RWPE2 (cell line): Measurements from ENCODE around the gene ALG2.

ENCODE experiments used
- ATAC-seq: fragments of 200-7000 bp; cut with Tn5 transposase; 3 replicates; pipeline ENCODE4 v1.9.1; 2021; ENCODE audit warnings: low read depth
- DNase-seq: peaks from one replicate; pipeline ENCODE4 v3.0.0-alpha.2; 2020; ENCODE audit warnings: low spot score
- H3K27ac ChIP-seq: fragments of 450-650 bp; 2 replicates; pipeline ENCODE4 v1.5.1; 2017; ENCODE audit warnings: mild to moderate bottlenecking; ENCODE audit not compliant: poor library complexity, severe bottlenecking
- H3K27me3 ChIP-seq: fragments of 250-450 bp; sonication (Bioruptor Pico); 2 replicates; pipeline ENCODE4 v1.5.1; 2021; ENCODE audit warnings: mild to moderate bottlenecking, moderate library complexity; ENCODE audit not compliant: insufficient read depth, poor library complexity, severe bottlenecking
- H3K36me3 ChIP-seq: fragments of 250-450 bp; sonication (Bioruptor Pico); 2 replicates; pipeline ENCODE4 v1.5.1; 2020; ENCODE audit warnings: low read depth, mild to moderate bottlenecking, moderate library complexity
- H3K4me1 ChIP-seq: fragments of 250-450 bp; sonication (Bioruptor Pico); 2 replicates; pipeline ENCODE4 v1.5.1; 2021; ENCODE audit warnings: mild to moderate bottlenecking, moderate library complexity; ENCODE audit not compliant: insufficient read depth, poor library complexity, severe bottlenecking
- H3K4me3 ChIP-seq: fragments of 250-450 bp; sonication (Bioruptor Pico); 2 replicates; pipeline ENCODE4 v1.5.1; 2021; ENCODE audit warnings: mild to moderate bottlenecking, moderate library complexity; ENCODE audit not compliant: severe bottlenecking
- H3K9me3 ChIP-seq: fragments of 250-450 bp; sonication (Bioruptor Pico); 2 replicates; pipeline ENCODE4 v1.5.1; 2021; ENCODE audit warnings: mild to moderate bottlenecking, moderate library complexity; ENCODE audit not compliant: severe bottlenecking
- CTCF ChIP-seq: fragments of 450-650 bp; IDR thresholded peaks from one replicate; pipeline ENCODE4 v1.5.1; 2017; ENCODE audit warnings: mild to moderate bottlenecking, moderate library complexity; ENCODE audit not compliant: poor library complexity, severe bottlenecking

Gene ALG2

GRCh38 chr9:99182356-99182755 is 39.4 kb downstream of the ALG2 start:
- Histone ChIP-seq H3K27me3 (peaks cover 2% of the 10 kb centered on the region), H3K36me3 (no peaks in the 10 kb centered on the region), H3K9me3 (no peaks in the 10 kb centered on the region), H3K4me1 (no peaks in the 10 kb centered on the region), H3K27ac (no peak overlapping the region), H3K4me3 (no peak overlapping the region)
- no peak for TF ChIP-seq CTCF
- no peak for ATAC-seq
- DNase-seq: no peak

- Histone ChIP-seq H3K27me3 (no peaks in the 10 kb centered on the region), H3K36me3 (no peaks in the 10 kb centered on the region), H3K27ac (no peak overlapping the region), H3K9me3 (no peaks in the 10 kb centered on the region), H3K4me1 (no peaks in the 10 kb centered on the region), H3K4me3 (no peak overlapping the region)
- ATAC-seq (no peak), DNase-seq (no peak)
- no peak for TF ChIP-seq CTCF
Observed at GRCh38 chr9:99181621-99182020, 40.1 kb downstream of the ALG2 start.

GRCh38 chr9:99181206-99181605 is 40.5 kb downstream of the ALG2 start:
- H3K27me3 ChIP-seq: no peaks in the 10 kb centered on the region
- H3K36me3 ChIP-seq: no peaks in the 10 kb centered on the region
- no peaks in the 10 kb centered on the region for H3K9me3 ChIP-seq
- no peak for ATAC-seq
- no peaks in the 10 kb centered on the region for H3K4me1 ChIP-seq
- no peak for TF ChIP-seq CTCF
- no peak for DNase-seq
- no peak overlapping the region for H3K4me3 ChIP-seq
- no peak overlapping the region for H3K27ac ChIP-seq

- no peak for TF ChIP-seq CTCF
- H3K27me3 ChIP-seq: no peaks in the 10 kb centered on the region
- ATAC-seq (no peak), DNase-seq (no peak)
- H3K4me3 ChIP-seq: no peak overlapping the region
- no peak overlapping the region for H3K27ac ChIP-seq
- no peaks in the 10 kb centered on the region for H3K36me3 ChIP-seq
- no peaks in the 10 kb centered on the region for H3K4me1 ChIP-seq
- no peaks in the 10 kb centered on the region for H3K9me3 ChIP-seq
Observed at GRCh38 chr9:99180662-99181061, 41.1 kb downstream of the ALG2 start.

- no peak for DNase-seq
- Histone ChIP-seq H3K27me3 (no peaks in the 10 kb centered on the region), H3K36me3 (no peaks in the 10 kb centered on the region), H3K27ac (no peak overlapping the region), H3K4me3 (no peak overlapping the region), H3K9me3 (no peaks in the 10 kb centered on the region), H3K4me1 (no peaks in the 10 kb centered on the region)
- no peak for ATAC-seq
- no peak for TF ChIP-seq CTCF
Observed at GRCh38 chr9:99180199-99180598, 41.5 kb downstream of the ALG2 start.
